Keratinocyte (primary cell): ENCODE data around the gene WWC2. TPM values are rescaled to one million over a fixed set of nuclear protein-coding genes. Genes with fewer than 3 reads are reported as not detected.
A peak's percentile ranks its signal among the peaks of the same experiment; 100 is the strongest.

Source experiments
- DNase-seq: peaks from one replicate; pipeline ENCODE4 v3.0.0-alpha.2; 2011; ENCODE audit warnings: low read depth, missing footprints, low spot score
- FAIRE-seq: peaks from 2 replicates; lab custom pipeline; 2011; peaks lifted over from hg19 to GRCh38; lab: Jason Lieb, UNC
- H2AFZ ChIP-seq: 2 replicates; pipeline ENCODE4 v1.6.0; 2012; ENCODE audit warnings: low read length, control low read depth, inconsistent platforms; ENCODE audit not compliant: control insufficient read depth
- H3K27ac ChIP-seq: 2 replicates; pipeline ENCODE4 v1.5.1; 2011; ENCODE audit warnings: low read length; ENCODE audit not compliant: control insufficient read depth, insufficient read depth
- H3K27me3 ChIP-seq: 3 replicates; pipeline ENCODE4 v1.6.0; 2011; ENCODE audit warnings: low read length; ENCODE audit not compliant: control insufficient read depth, insufficient read depth; ENCODE audit errors: extremely low read depth
- H3K36me3 ChIP-seq, 2 experiments: 2 replicates in 1 of 2; 3 replicates in 1 of 2; pipeline ENCODE4 v1.5.1; 2011; ENCODE audit warnings: low read length in 2 of 2, mild to moderate bottlenecking in 1 of 2; ENCODE audit not compliant: control insufficient read depth in 2 of 2, insufficient read depth in 2 of 2; ENCODE audit errors: extremely low read depth in 1 of 2
- H3K4me1 ChIP-seq: 3 replicates; pipeline ENCODE4 v1.5.1; 2011; ENCODE audit warnings: low read length; ENCODE audit not compliant: control insufficient read depth, insufficient read depth; ENCODE audit errors: extremely low read depth
- H3K4me2 ChIP-seq: 3 replicates; pipeline ENCODE4 v1.6.0; 2011; ENCODE audit warnings: low read depth, low read length; ENCODE audit not compliant: control insufficient read depth, insufficient read depth; ENCODE audit errors: extremely low read depth
- H3K4me3 ChIP-seq, 3 experiments: fragments of 200-600 bp in 1 of 3; sonication (generic) in 1 of 3; 2 replicates in 2 of 3; 3 replicates in 1 of 3; pipeline ENCODE4 v1.5.1; 2011 to 2016; ENCODE audit warnings: low read length in 3 of 3, mild to moderate bottlenecking in 3 of 3, control low read depth in 2 of 3, inconsistent platforms in 1 of 3, low read depth in 1 of 3, mixed read lengths in 1 of 3, mixed run types in 1 of 3, moderate library complexity in 1 of 3; ENCODE audit not compliant: control insufficient read depth in 2 of 3, insufficient read depth in 2 of 3; ENCODE audit errors: extremely low read depth in 1 of 3
- H3K79me2 ChIP-seq: 2 replicates; pipeline ENCODE4 v1.6.0; 2012; ENCODE audit warnings: low read length; ENCODE audit not compliant: control insufficient read depth, insufficient read depth
- H3K9ac ChIP-seq: 3 replicates; pipeline ENCODE4 v1.6.0; 2011; ENCODE audit warnings: low read length; ENCODE audit not compliant: control insufficient read depth, insufficient read depth; ENCODE audit errors: extremely low read depth
- H3K9me1 ChIP-seq: 3 replicates; pipeline ENCODE4 v1.6.0; 2011; ENCODE audit warnings: low read length; ENCODE audit not compliant: control insufficient read depth, insufficient read depth; ENCODE audit errors: extremely low read depth
- H3K9me3 ChIP-seq: 2 replicates; pipeline ENCODE4 v1.5.1; 2012; ENCODE audit warnings: low read depth, low read length; ENCODE audit not compliant: control insufficient read depth
- H4K20me1 ChIP-seq: 3 replicates; pipeline ENCODE4 v1.6.0; 2011; ENCODE audit warnings: low read length; ENCODE audit not compliant: control insufficient read depth, insufficient read depth; ENCODE audit errors: extremely low read depth
- CTCF ChIP-seq, 3 experiments: IDR thresholded peaks in 1 of 3; conservative IDR thresholded peaks in 1 of 3; optimal IDR thresholded peaks in 1 of 3; 2 replicates in 2 of 3; 3 replicates in 1 of 3; pipeline versions ENCODE3 to v1.5.1; 2011; ENCODE audit warnings: low read length in 3 of 3, mild to moderate bottlenecking in 3 of 3, moderate library complexity in 2 of 3, control low read depth in 1 of 3, inconsistent platforms in 1 of 3; ENCODE audit not compliant: insufficient read depth in 2 of 3; ENCODE audit errors: extremely low read depth in 1 of 3
- EZH2 ChIP-seq: IDR thresholded peaks from one replicate; pipeline ENCODE4 v1.6.1; 2012; ENCODE audit warnings: inconsistent platforms, mild to moderate bottlenecking, low read length, moderate library complexity
- dilution Hi-C: fragments of 300-500 bp; cut with MboI; formaldehyde crosslinking; loops from one replicate; pipeline ENCODE4 v1.7.0; 2020; ENCODE audit warnings: low sequenced_read_pairs; ENCODE audit not compliant: extremely low pct_ligation_motif_present
- polyA plus RNA-seq, 5 experiments: library from polyadenylated mRNA; depleted of rRNA in 3 of 5; stranded (reverse) in 3 of 5; stranded (forward) in 1 of 5; unstranded in 1 of 5; fragments of >200 nt; gene quantifications; 1 replicate in 1 of 5; 2 replicates in 3 of 5; 3 replicates in 1 of 5; pipeline versions ENCODE4 v1.2.1 to v1.2.3, GENCODE V29; 2011 to 2012; ENCODE audit warnings: missing spikeins in 2 of 5, low read depth in 1 of 5, low replicate concordance in 1 of 5

Gene WWC2
- polyA plus RNA-seq, 1 donor (not counting 4 experiments of a cell fraction or from before 2014, with no cell fraction given), result 15.4 TPM

- peaks cover 39% of the 10 kb centered on the region for H3K4me1 ChIP-seq
- H2AFZ ChIP-seq, result no peak overlapping the region
- no peaks in the 10 kb centered on the region for H3K9me3 ChIP-seq
- FAIRE-seq, result no peak
- H3K9me1 ChIP-seq, result no peaks in the 10 kb centered on the region
- H3K79me2 ChIP-seq, result peaks cover 60% of the 10 kb centered on the region
- H3K27me3 ChIP-seq, result no peaks in the 10 kb centered on the region
- dilution Hi-C loops, result no loop called here
- H3K4me3 ChIP-seq, result no peak overlapping the region
- no peak for TF ChIP-seq EZH2
- TF ChIP-seq CTCF (optimal IDR thresholded peaks at IDR 0.05 in 1 of 3, IDR thresholded peaks at IDR 0.05 in 1 of 3, conservative IDR thresholded peaks at IDR 0.05 in 1 of 3; ENCODE audit: extremely low read depth in 1 of 3, insufficient read depth in 2 of 3, low read length in 3 of 3), result no peak
- peaks cover 0 to 1% of the 10 kb centered on the region in 2 experiments for H3K36me3 ChIP-seq
- peak overlapping the region; percentile 21 for H3K27ac ChIP-seq
- no peak overlapping the region for H3K9ac ChIP-seq
- H3K4me2 ChIP-seq, result peak overlapping the region; percentile 43
- no peak for DNase-seq
- H4K20me1 ChIP-seq, result no peaks in the 10 kb centered on the region
These were observed 42.9 kb downstream of the WWC2 start for GRCh38 chr4:183141997-183142396.

- H3K36me3 ChIP-seq, result peaks cover 0 to 1% of the 10 kb centered on the region in 2 experiments
- peak; percentile 92 for FAIRE-seq
- TF ChIP-seq CTCF (optimal IDR thresholded peaks at IDR 0.05 in 1 of 3, IDR thresholded peaks at IDR 0.05 in 1 of 3, conservative IDR thresholded peaks at IDR 0.05 in 1 of 3; ENCODE audit: extremely low read depth in 1 of 3, insufficient read depth in 2 of 3, low read length in 3 of 3) (no peak), EZH2 (no peak)
- H3K27me3 ChIP-seq, result no peaks in the 10 kb centered on the region
- H3K4me1 ChIP-seq, result peaks cover 45% of the 10 kb centered on the region
- no peaks in the 10 kb centered on the region for H3K9me3 ChIP-seq
- peak overlapping the region; percentile 21 for H3K27ac ChIP-seq
- dilution Hi-C loops, result no loop called here
- H3K9ac ChIP-seq, result no peak overlapping the region
- H3K4me3 ChIP-seq, result peak overlapping the region in 1 of 3 experiments; percentile 14
- peak overlapping the region; percentile 43 for H3K4me2 ChIP-seq
- DNase-seq, result peak; percentile 40
- peaks cover 53% of the 10 kb centered on the region for H3K79me2 ChIP-seq
- H3K9me1 ChIP-seq, result no peaks in the 10 kb centered on the region
- H2AFZ ChIP-seq, result no peak overlapping the region
- H4K20me1 ChIP-seq, result no peaks in the 10 kb centered on the region
These were observed 43.8 kb downstream of the WWC2 start for GRCh38 chr4:183142571-183143550.
